ENCODE results near the gene KRTAP10-7.

Gene KRTAP10-7

GRCh38 chr21:44592446-44593311, 7.7 kb upstream of the KRTAP10-7 start, which contains the start of gene KRTAP10-6:
TSS of gene KRTAP10-6 (minus strand) at chr21:44592505. CDS start at chr21:44592484, 21 bp downstream.
- Histone ChIP-seq H2AFZ (ENCODE audit: low read length) (no peak within 1 kb of the TSS), H3K9me2 (replicated peaks; ENCODE audit: low read depth, low read length) (no peaks in the 10 kb centered on the region), H4K20me1 (ENCODE audit: insufficient read depth, low read length, poor library complexity, severe bottlenecking) (no peaks in the 10 kb centered on the region), H3K4me1 (ENCODE audit: insufficient read depth, low read length, poor library complexity, severe bottlenecking) (no peaks in the 10 kb centered on the region), H3K36me3 (ENCODE audit: insufficient read depth, low read length) (no peaks in the 10 kb centered on the region), H3F3A (ENCODE audit: low read depth) (no peaks in the 10 kb centered on the region), H3K79me2 (ENCODE audit: insufficient read depth, low read length) (no peaks in the 10 kb centered on the region), H3K4me3 (ENCODE audit: low read length, poor library complexity, severe bottlenecking) (no peak within 1 kb of the TSS), H3K4me2 (ENCODE audit: low read depth, low read length, poor library complexity, severe bottlenecking) (no peak within 1 kb of the TSS), H3K9me3 (ENCODE audit: insufficient read depth, low read depth, low read length) (no peaks in the 10 kb centered on the region), H3K9ac (ENCODE audit: low read depth, low read length, poor library complexity, severe bottlenecking) (no peak within 1 kb of the TSS), H3K27me3 (ENCODE audit: insufficient read depth, low read length, poor library complexity, severe bottlenecking) (no peaks in the 10 kb centered on the region)
- TF ChIP-seq EZH2phosphoT487 (IDR thresholded peaks at IDR 0.05; ENCODE audit: borderline replicate concordance) (no peak), CTCF (conservative IDR thresholded peaks at IDR 0.05; ENCODE audit: low read length) (no peak)

GRCh38 chr21:44593598-44594405, 6.6 kb upstream of the KRTAP10-7 start:
- Histone ChIP-seq H3K9me3 (ENCODE audit: insufficient read depth, low read depth, low read length) (no peaks in the 10 kb centered on the region), H2AFZ (ENCODE audit: low read length) (no peak overlapping the region), H3K36me3 (ENCODE audit: insufficient read depth, low read length) (no peaks in the 10 kb centered on the region), H3K4me2 (ENCODE audit: low read depth, low read length, poor library complexity, severe bottlenecking) (no peak overlapping the region), H3K27me3 (ENCODE audit: insufficient read depth, low read length, poor library complexity, severe bottlenecking) (no peaks in the 10 kb centered on the region), H4K20me1 (ENCODE audit: insufficient read depth, low read length, poor library complexity, severe bottlenecking) (no peaks in the 10 kb centered on the region), H3K4me3 (ENCODE audit: low read length, poor library complexity, severe bottlenecking) (no peak overlapping the region), H3F3A (ENCODE audit: low read depth) (no peaks in the 10 kb centered on the region), H3K9ac (ENCODE audit: low read depth, low read length, poor library complexity, severe bottlenecking) (no peak overlapping the region), H3K79me2 (ENCODE audit: insufficient read depth, low read length) (no peaks in the 10 kb centered on the region), H3K4me1 (ENCODE audit: insufficient read depth, low read length, poor library complexity, severe bottlenecking) (no peaks in the 10 kb centered on the region), H3K9me2 (replicated peaks; ENCODE audit: low read depth, low read length) (no peaks in the 10 kb centered on the region)
- TF ChIP-seq EZH2phosphoT487 (IDR thresholded peaks at IDR 0.05; ENCODE audit: borderline replicate concordance), result no peak
- no peak for TF ChIP-seq CTCF (conservative IDR thresholded peaks at IDR 0.05; ENCODE audit: low read length)

- no peaks in the 10 kb centered on the region for H3K4me1 ChIP-seq (ENCODE audit: insufficient read depth, low read length, poor library complexity, severe bottlenecking)
- H3K4me2 ChIP-seq (ENCODE audit: low read depth, low read length, poor library complexity, severe bottlenecking), result no peak overlapping the region
- no peak overlapping the region for H2AFZ ChIP-seq (ENCODE audit: low read length)
- H3K79me2 ChIP-seq (ENCODE audit: insufficient read depth, low read length), result no peaks in the 10 kb centered on the region
- H3K36me3 ChIP-seq (ENCODE audit: insufficient read depth, low read length), result no peaks in the 10 kb centered on the region
- TF ChIP-seq CTCF (conservative IDR thresholded peaks at IDR 0.05; ENCODE audit: low read length) (no peak), EZH2phosphoT487 (IDR thresholded peaks at IDR 0.05; ENCODE audit: borderline replicate concordance) (no peak)
- no peaks in the 10 kb centered on the region for H3K9me2 ChIP-seq (replicated peaks; ENCODE audit: low read depth, low read length)
- H3K9me3 ChIP-seq (ENCODE audit: insufficient read depth, low read depth, low read length), result no peaks in the 10 kb centered on the region
- H4K20me1 ChIP-seq (ENCODE audit: insufficient read depth, low read length, poor library complexity, severe bottlenecking), result no peaks in the 10 kb centered on the region
- no peaks in the 10 kb centered on the region for H3F3A ChIP-seq (ENCODE audit: low read depth)
- H3K27me3 ChIP-seq (ENCODE audit: insufficient read depth, low read length, poor library complexity, severe bottlenecking), result no peaks in the 10 kb centered on the region
- H3K4me3 ChIP-seq (ENCODE audit: low read length, poor library complexity, severe bottlenecking), result no peak overlapping the region
- no peak overlapping the region for H3K9ac ChIP-seq (ENCODE audit: low read depth, low read length, poor library complexity, severe bottlenecking)
Measured at GRCh38 chr21:44594406-44594916, 5.9 kb upstream of the KRTAP10-7 start.

Data from Loucy (cell line).